Measurements from ENCODE around the gene XRCC1. TPM values are rescaled to one million over a fixed set of nuclear protein-coding genes. Genes with fewer than 3 reads are reported as not detected.
A peak's percentile ranks its signal among the peaks of the same experiment; 100 is the strongest.

The XRCC1 gene
- total RNA-seq, 1 donor: 32.9 TPM

GRCh38 chr19:43620061-43621001, 45.0 kb upstream of the XRCC1 start:
- peak overlapping the region; percentile 95 for H3K4me3 ChIP-seq (ENCODE audit: low read depth, low read length)
- no peak for TF ChIP-seq CTCF (IDR thresholded peaks at IDR 0.05; ENCODE audit: insufficient read depth, low read length)
- no peak for DNase-seq (ENCODE audit: low read depth)

- no peak for TF ChIP-seq CTCF (IDR thresholded peaks at IDR 0.05; ENCODE audit: insufficient read depth, low read length)
- peak; percentile 87 for DNase-seq (ENCODE audit: low read depth)
- peak within 1 kb of the TSS; percentile 95 for H3K4me3 ChIP-seq (ENCODE audit: low read depth, low read length)
These were observed 44.1 kb upstream of the XRCC1 start, which contains the start of gene ZNF428 for GRCh38 chr19:43619262-43620060. TSS of gene ZNF428 (minus strand) at chr19:43619629. CDS start at chr19:43614304, 5,325 bp downstream.

DNA sequence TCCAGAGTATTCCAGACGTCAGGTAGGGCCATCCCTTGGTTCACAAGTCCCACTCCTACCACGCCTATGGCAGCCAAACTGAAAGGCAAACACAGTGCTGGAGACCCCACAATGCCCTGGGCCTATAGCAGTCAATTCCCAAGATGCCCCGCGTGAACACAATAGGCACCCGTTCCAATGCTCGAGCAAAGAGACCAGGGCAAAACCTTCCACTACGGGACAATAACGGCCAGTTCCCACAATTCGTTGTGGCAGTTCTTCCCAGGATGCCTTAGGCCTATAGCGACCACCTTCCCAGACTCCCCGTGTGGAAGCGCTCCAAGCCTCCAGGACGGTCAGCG, 43.6 kb upstream of the XRCC1 start:
- H3K4me3 ChIP-seq (ENCODE audit: low read depth, low read length): peak overlapping the region; percentile 95
- no peak for TF ChIP-seq CTCF (IDR thresholded peaks at IDR 0.05; ENCODE audit: insufficient read depth, low read length)
- peak; percentile 37 for DNase-seq (ENCODE audit: low read depth)

- TF ChIP-seq CTCF (IDR thresholded peaks at IDR 0.05; ENCODE audit: insufficient read depth, low read length): no peak
- no peak for DNase-seq (ENCODE audit: low read depth)
These were observed 41.6 kb upstream of the XRCC1 start for GRCh38 chr19:43616954-43617353.

GRCh38 chr19:43616306-43616705, 41.0 kb upstream of the XRCC1 start:
- DNase-seq (ENCODE audit: low read depth): no peak
- no peak for TF ChIP-seq CTCF (IDR thresholded peaks at IDR 0.05; ENCODE audit: insufficient read depth, low read length)
- H3K4me3 ChIP-seq (ENCODE audit: low read depth, low read length): no peak overlapping the region

More at GRCh38 chr19:43616954-43617353, 41.6 kb upstream of the XRCC1 start:
- H3K4me3 ChIP-seq (ENCODE audit: low read depth, low read length): no peak overlapping the region

DNA sequence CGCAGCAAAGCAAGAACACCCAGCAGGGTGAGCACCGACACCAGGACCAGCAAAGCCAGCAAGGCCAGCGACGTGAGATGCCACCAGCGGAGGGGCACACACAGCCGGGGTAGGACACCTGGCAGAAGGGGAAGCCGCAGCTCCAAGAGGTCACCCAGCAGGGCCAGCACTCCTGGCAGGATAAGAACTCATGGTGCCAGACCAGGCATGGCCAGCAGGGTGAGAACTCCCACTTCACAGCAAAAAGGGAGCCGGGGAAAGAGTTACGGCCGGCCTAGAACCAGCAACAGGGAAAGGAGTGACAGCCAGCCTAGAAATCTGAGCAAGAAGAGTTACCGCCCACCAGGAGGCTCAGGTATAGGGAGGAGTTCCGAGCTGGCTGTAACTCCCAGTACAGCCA, 37.0 kb upstream of the XRCC1 start:
- TF ChIP-seq CTCF (IDR thresholded peaks at IDR 0.05; ENCODE audit: insufficient read depth, low read length): no peak
- no peak for DNase-seq (ENCODE audit: low read depth)

More for the DNA sequence above, 37.0 kb upstream of the XRCC1 start:
- H3K4me3 ChIP-seq (ENCODE audit: low read depth, low read length): no peak overlapping the region

Measured in fibroblast of the aortic adventitia (primary cell).